Stomach (tissue), 9 donors: ENCODE data around the gene CFAP97D2. TPM values are rescaled to one million over a fixed set of nuclear protein-coding genes. Genes with fewer than 3 reads are reported as not detected.

Source experiments
- DNase-seq, 2 donors: peaks; one replicate each; pipeline versions ENCODE4 v3.0.0 to v3.0.0-alpha.2; 2013 to 2019
- H3K27ac ChIP-seq, 5 donors: fragments of 200-600 bp in 4 of 5; sonication (generic) in 4 of 5; one replicate each; pipeline ENCODE4 v1.5.1; 2013 to 2019; ENCODE audit warnings: mild to moderate bottlenecking in 1 of 5, moderate library complexity in 1 of 5
- H3K27me3 ChIP-seq, 3 donors: fragments of 200-600 bp; sonication (generic); one replicate each; pipeline ENCODE4 v1.5.1; 2017 to 2019; ENCODE audit warnings: mixed run types in 1 of 3
- H3K36me3 ChIP-seq, 4 donors: fragments of 200-600 bp; sonication (generic); 1 replicate in 3 of 4; 2 replicates in 1 of 4; pipeline ENCODE4 v1.5.1; 2016 to 2019
- H3K4me1 ChIP-seq, 4 donors: fragments of 200-600 bp; sonication (generic); one replicate each; pipeline ENCODE4 v1.5.1; 2016 to 2019
- H3K4me3 ChIP-seq, 4 donors: fragments of 200-600 bp; sonication (generic) in 3 of 4; one replicate each; pipeline ENCODE4 v1.5.1; 2016 to 2019; ENCODE audit warnings: mild to moderate bottlenecking in 1 of 4
- H3K9me3 ChIP-seq, 4 donors: fragments of 200-600 bp; sonication (generic); one replicate each; pipeline ENCODE4 v1.5.1; 2016 to 2019
- CTCF ChIP-seq, 7 experiments: fragments of 450-650 bp in 4 of 7; fragments of 200-600 bp in 3 of 7; sonication (generic) in 3 of 7; IDR thresholded peaks; one replicate each; pipeline ENCODE4 v1.5.1; 2016 to 2019; ENCODE audit warnings: antibody characterized with exemption in 7 of 7, control low read depth in 2 of 7, mild to moderate bottlenecking in 1 of 7
- EP300 ChIP-seq: sonication (generic); formaldehyde crosslinking; IDR thresholded peaks from one replicate; pipeline ENCODE4 v1.6.1; 2017; ENCODE audit warnings: antibody characterized with exemption
- POLR2A ChIP-seq, 4 donors: fragments of 450-650 bp; IDR thresholded peaks; one replicate each; pipeline ENCODE4 v1.6.1; 2016; ENCODE audit warnings: antibody characterized with exemption in 4 of 4, control low read depth in 2 of 4, mild to moderate bottlenecking in 1 of 4, moderate library complexity in 1 of 4
- POLR2AphosphoS5 ChIP-seq, 3 donors: sonication (generic); formaldehyde crosslinking; IDR thresholded peaks; one replicate each; pipeline ENCODE4 v1.6.1; 2016; ENCODE audit warnings: antibody characterized with exemption in 3 of 3
- WGBS, 5 donors: extraction: QIAGEN DNeasy Blood & Tissue Kit in 3 of 5; methylation state at CpG; one replicate each; pipeline versions ENCODE4 v1.1.5 to v1.1.7; 2013 to 2018; 5-methylcytosine and 5-hydroxymethylcytosine counted together
- intact Hi-C: fragments of 100-400 bp; cut with DNase I; formaldehyde crosslinking; loops from one replicate; pipeline ENCODE4 v1.15.1; 2023; ENCODE audit warnings: low total_unique reads
- polyA plus RNA-seq, 3 donors: library from polyadenylated mRNA; stranded (reverse); fragments of 200-250 nt; gene quantifications; one replicate each; pipeline ENCODE4 v1.2.3, GENCODE V29; 2013
- total RNA-seq, 5 donors: library from RNA; depleted of rRNA; stranded (reverse); fragments of >200 nt; gene quantifications; one replicate each; pipeline versions ENCODE4 v1.1.0 to v1.2.3, GENCODE V29; 2014 to 2016
- donor health status: healthy with polysubstance abuse.
- donor health status: Bipolar disorder and iron deficiency.
- donor health status: healthy.

CFAP97D2 gene
- total and polyA plus RNA-seq, 8 donors, result not detected

- DNase-seq, result no peak
- TF ChIP-seq CTCF (IDR thresholded peaks at IDR 0.05) (no peak), EP300 (no peak), POLR2AphosphoS5 (IDR thresholded peaks at IDR 0.05) (no peak), POLR2A (IDR thresholded peaks at IDR 0.05) (no peak)
- WGBS, 5 donors, result 84 to 87% (median 86%) methylated on average over 7 of the region's 7 CpGs
- Histone ChIP-seq H3K27ac (no peak overlapping the region), H3K9me3 (no peaks in the 10 kb centered on the region), H3K36me3 (peaks cover 52 to 61% (median 60%) of the 10 kb centered on the region in 4 donors), H3K4me1 (peaks cover 0 to 42% (median 22%) of the 10 kb centered on the region in 4 donors), H3K4me3 (no peak overlapping the region), H3K27me3 (no peaks in the 10 kb centered on the region)
- intact Hi-C loops, result no loop called here
Measured at GRCh38 chr13:114237415-114238112, 58.5 kb downstream of the CFAP97D2 start.

GRCh38 chr13:114241918-114242317, 62.9 kb downstream of the CFAP97D2 start:
- Histone ChIP-seq H3K27me3 (no peaks in the 10 kb centered on the region), H3K9me3 (no peaks in the 10 kb centered on the region), H3K4me1 (peaks cover 0 to 19% (median 0%) of the 10 kb centered on the region in 4 donors), H3K36me3 (peaks cover 79 to 100% (median 100%) of the 10 kb centered on the region in 4 donors), H3K4me3 (no peak overlapping the region), H3K27ac (no peak overlapping the region)
- DNase-seq, result no peak
- WGBS, 5 donors, result 90 to 96% (median 91%) methylated on average over 6 of the region's 6 CpGs
- no peak for TF ChIP-seq EP300
- TF ChIP-seq POLR2A (IDR thresholded peaks at IDR 0.05), result no peak
- TF ChIP-seq POLR2AphosphoS5 (IDR thresholded peaks at IDR 0.05), result no peak
- no peak for TF ChIP-seq CTCF (IDR thresholded peaks at IDR 0.05)
- intact Hi-C loops, result no loop called here

- TF ChIP-seq CTCF (IDR thresholded peaks at IDR 0.05), result no peak
- no peak for TF ChIP-seq POLR2A (IDR thresholded peaks at IDR 0.05)
- no peak for TF ChIP-seq EP300
- no peak for TF ChIP-seq POLR2AphosphoS5 (IDR thresholded peaks at IDR 0.05)
- Histone ChIP-seq H3K27me3 (no peaks in the 10 kb centered on the region), H3K4me1 (peaks cover 0 to 13% (median 0%) of the 10 kb centered on the region in 4 donors), H3K27ac (no peak overlapping the region), H3K9me3 (no peaks in the 10 kb centered on the region), H3K36me3 (peaks cover 59 to 100% (median 100%) of the 10 kb centered on the region in 4 donors), H3K4me3 (no peak overlapping the region)
- no peak for DNase-seq
- intact Hi-C loops, result no loop called here
- 89 to 96% (median 90%) methylated on average over 3 of the region's 3 CpGs for WGBS, 5 donors
Measured at GRCh38 chr13:114243971-114244370, 64.9 kb downstream of the CFAP97D2 start.

GRCh38 chr13:114244637-114245036, 65.6 kb downstream of the CFAP97D2 start:
- Histone ChIP-seq H3K36me3 (peaks cover 58 to 100% (median 100%) of the 10 kb centered on the region in 4 donors), H3K4me1 (peaks cover 0 to 11% (median 0%) of the 10 kb centered on the region in 4 donors), H3K27me3 (no peaks in the 10 kb centered on the region), H3K9me3 (no peaks in the 10 kb centered on the region), H3K4me3 (no peak overlapping the region), H3K27ac (no peak overlapping the region)
- WGBS, 5 donors, result 74 to 87% (median 75%) methylated on average over 5 of the region's 5 CpGs
- DNase-seq, result no peak
- TF ChIP-seq CTCF (IDR thresholded peaks at IDR 0.05) (no peak), POLR2AphosphoS5 (IDR thresholded peaks at IDR 0.05) (no peak), EP300 (no peak), POLR2A (IDR thresholded peaks at IDR 0.05) (no peak)
- intact Hi-C loops, result no loop called here
